Measurements from ENCODE around the gene SH3RF3. TPM values are rescaled to one million over a fixed set of nuclear protein-coding genes. Genes with fewer than 3 reads are reported as not detected.

SH3RF3 gene
- polyA plus RNA-seq, 1 of the 3 experiments (the other 2 are of a cell fraction) = 1.9 TPM

DNA sequence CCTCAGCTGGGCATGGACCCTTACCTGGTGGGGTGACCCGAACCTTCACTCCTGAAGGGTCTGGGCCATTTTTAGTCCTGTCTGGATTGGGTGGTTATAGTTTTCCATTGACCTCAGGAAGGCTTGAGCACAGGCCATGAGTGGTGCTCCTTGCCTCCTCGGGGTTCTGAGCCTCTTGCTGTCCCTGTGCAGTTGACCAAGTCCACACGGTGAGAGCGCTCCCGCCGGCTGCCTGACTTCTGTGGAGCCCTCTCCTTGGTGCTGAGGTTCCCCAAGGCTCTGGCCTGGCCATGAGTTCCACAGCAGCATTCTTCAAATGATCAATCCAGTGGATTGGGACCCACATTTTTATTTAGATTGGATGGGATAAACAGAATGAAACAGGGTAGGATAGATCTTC, 325.3 kb downstream of the SH3RF3 start:
- Histone ChIP-seq H3F3A (replicated peaks; ENCODE audit: insufficient read depth) (no peaks in the 10 kb centered on the region), H4K20me1 (ENCODE audit: insufficient read depth) (no peaks in the 10 kb centered on the region), H3K9me2 (no peaks in the 10 kb centered on the region), H3K4me3 (ENCODE audit: low read depth in 2 of 2, low read length in 1 of 2) (no peak overlapping the region), H3K4me2 (no peak overlapping the region), H3K36me3 (replicated peaks in 1 of 2; ENCODE audit: control insufficient read depth in 1 of 2, insufficient read depth in 2 of 2, low read length in 1 of 2) (peaks cover 4 to 6% of the 10 kb centered on the region in 2 experiments), H3K9ac (no peak overlapping the region), H3K27ac (ENCODE audit: low read depth in 2 of 2, low read length in 1 of 2) (no peak overlapping the region), H2AFZ (ENCODE audit: low read depth) (no peak overlapping the region), H3K79me2 (ENCODE audit: insufficient read depth) (no peaks in the 10 kb centered on the region), H3K4me1 (ENCODE audit: control insufficient read depth in 1 of 2, insufficient read depth in 2 of 2, low read depth in 1 of 2, low read length in 1 of 2) (peaks cover 0 to 28% of the 10 kb centered on the region in 2 experiments; a peak in 1 of 4 replicates), H3K9me3 (no peaks in the 10 kb centered on the region), H3K27me3 (ENCODE audit: insufficient read depth) (no peaks in the 10 kb centered on the region)
- POLR2A ChIA-PET = no interaction called here
- CTCF ChIA-PET = no interaction called here
- DNase-seq = no peak
- WGBS (ENCODE audit: low lambda C conversion rate) = 95% methylated on average over 6 of the region's 6 CpGs
- no peak for TF ChIP-seq EZH2phosphoT487 (IDR thresholded peaks at IDR 0.05; ENCODE audit: borderline replicate concordance, low read depth)
- TF ChIP-seq, protein P1, sequence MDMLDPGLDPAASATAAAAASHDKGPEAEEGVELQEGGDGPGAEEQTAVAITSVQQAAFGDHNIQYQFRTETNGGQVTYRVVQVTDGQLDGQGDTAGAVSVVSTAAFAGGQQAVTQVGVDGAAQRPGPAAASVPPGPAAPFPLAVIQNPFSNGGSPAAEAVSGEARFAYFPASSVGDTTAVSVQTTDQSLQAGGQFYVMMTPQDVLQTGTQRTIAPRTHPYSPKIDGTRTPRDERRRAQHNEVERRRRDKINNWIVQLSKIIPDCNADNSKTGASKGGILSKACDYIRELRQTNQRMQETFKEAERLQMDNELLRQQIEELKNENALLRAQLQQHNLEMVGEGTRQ (IDR thresholded peaks at IDR 0.05; ENCODE audit: borderline replicate concordance, low read depth, low read length) = no peak
- TF ChIP-seq RAD21 (IDR thresholded peaks at IDR 0.05; ENCODE audit: low read length) = no peak
- TF ChIP-seq, protein P2, sequence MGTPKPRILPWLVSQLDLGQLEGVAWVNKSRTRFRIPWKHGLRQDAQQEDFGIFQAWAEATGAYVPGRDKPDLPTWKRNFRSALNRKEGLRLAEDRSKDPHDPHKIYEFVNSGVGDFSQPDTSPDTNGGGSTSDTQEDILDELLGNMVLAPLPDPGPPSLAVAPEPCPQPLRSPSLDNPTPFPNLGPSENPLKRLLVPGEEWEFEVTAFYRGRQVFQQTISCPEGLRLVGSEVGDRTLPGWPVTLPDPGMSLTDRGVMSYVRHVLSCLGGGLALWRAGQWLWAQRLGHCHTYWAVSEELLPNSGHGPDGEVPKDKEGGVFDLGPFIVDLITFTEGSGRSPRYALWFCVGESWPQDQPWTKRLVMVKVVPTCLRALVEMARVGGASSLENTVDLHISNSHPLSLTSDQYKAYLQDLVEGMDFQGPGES (IDR thresholded peaks at IDR 0.05; ENCODE audit: low read depth, low read length) = no peak
- TF ChIP-seq, protein P3, sequence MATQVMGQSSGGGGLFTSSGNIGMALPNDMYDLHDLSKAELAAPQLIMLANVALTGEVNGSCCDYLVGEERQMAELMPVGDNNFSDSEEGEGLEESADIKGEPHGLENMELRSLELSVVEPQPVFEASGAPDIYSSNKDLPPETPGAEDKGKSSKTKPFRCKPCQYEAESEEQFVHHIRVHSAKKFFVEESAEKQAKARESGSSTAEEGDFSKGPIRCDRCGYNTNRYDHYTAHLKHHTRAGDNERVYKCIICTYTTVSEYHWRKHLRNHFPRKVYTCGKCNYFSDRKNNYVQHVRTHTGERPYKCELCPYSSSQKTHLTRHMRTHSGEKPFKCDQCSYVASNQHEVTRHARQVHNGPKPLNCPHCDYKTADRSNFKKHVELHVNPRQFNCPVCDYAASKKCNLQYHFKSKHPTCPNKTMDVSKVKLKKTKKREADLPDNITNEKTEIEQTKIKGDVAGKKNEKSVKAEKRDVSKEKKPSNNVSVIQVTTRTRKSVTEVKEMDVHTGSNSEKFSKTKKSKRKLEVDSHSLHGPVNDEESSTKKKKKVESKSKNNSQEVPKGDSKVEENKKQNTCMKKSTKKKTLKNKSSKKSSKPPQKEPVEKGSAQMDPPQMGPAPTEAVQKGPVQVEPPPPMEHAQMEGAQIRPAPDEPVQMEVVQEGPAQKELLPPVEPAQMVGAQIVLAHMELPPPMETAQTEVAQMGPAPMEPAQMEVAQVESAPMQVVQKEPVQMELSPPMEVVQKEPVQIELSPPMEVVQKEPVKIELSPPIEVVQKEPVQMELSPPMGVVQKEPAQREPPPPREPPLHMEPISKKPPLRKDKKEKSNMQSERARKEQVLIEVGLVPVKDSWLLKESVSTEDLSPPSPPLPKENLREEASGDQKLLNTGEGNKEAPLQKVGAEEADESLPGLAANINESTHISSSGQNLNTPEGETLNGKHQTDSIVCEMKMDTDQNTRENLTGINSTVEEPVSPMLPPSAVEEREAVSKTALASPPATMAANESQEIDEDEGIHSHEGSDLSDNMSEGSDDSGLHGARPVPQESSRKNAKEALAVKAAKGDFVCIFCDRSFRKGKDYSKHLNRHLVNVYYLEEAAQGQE (IDR thresholded peaks at IDR 0.05; ENCODE audit: low read depth, low read length) = peak; percentile 77; the same call in 1 of the 2 replicates
- TF ChIP-seq, protein P4, sequence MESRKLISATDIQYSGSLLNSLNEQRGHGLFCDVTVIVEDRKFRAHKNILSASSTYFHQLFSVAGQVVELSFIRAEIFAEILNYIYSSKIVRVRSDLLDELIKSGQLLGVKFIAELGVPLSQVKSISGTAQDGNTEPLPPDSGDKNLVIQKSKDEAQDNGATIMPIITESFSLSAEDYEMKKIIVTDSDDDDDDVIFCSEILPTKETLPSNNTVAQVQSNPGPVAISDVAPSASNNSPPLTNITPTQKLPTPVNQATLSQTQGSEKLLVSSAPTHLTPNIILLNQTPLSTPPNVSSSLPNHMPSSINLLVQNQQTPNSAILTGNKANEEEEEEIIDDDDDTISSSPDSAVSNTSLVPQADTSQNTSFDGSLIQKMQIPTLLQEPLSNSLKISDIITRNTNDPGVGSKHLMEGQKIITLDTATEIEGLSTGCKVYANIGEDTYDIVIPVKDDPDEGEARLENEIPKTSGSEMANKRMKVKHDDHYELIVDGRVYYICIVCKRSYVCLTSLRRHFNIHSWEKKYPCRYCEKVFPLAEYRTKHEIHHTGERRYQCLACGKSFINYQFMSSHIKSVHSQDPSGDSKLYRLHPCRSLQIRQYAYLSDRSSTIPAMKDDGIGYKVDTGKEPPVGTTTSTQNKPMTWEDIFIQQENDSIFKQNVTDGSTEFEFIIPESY (IDR thresholded peaks at IDR 0.05; ENCODE audit: borderline replicate concordance, low read depth) = no peak

Measured in SK-N-SH (cell line).